HG03039 (cell line): Measurements from ENCODE around the gene EHBP1L1.

Experiments used
- ATAC-seq: cut with Tn5 transposase; IDR thresholded peaks from one replicate; pipeline ENCODE4 v1.9.1; 2021; ENCODE audit warnings: mild to moderate bottlenecking, moderate library complexity; ENCODE audit not compliant: unreplicated experiment

Gene EHBP1L1

GRCh38 chr11:65613091-65613928, 37.5 kb downstream of the EHBP1L1 start:
- ATAC-seq = no peak

DNA sequence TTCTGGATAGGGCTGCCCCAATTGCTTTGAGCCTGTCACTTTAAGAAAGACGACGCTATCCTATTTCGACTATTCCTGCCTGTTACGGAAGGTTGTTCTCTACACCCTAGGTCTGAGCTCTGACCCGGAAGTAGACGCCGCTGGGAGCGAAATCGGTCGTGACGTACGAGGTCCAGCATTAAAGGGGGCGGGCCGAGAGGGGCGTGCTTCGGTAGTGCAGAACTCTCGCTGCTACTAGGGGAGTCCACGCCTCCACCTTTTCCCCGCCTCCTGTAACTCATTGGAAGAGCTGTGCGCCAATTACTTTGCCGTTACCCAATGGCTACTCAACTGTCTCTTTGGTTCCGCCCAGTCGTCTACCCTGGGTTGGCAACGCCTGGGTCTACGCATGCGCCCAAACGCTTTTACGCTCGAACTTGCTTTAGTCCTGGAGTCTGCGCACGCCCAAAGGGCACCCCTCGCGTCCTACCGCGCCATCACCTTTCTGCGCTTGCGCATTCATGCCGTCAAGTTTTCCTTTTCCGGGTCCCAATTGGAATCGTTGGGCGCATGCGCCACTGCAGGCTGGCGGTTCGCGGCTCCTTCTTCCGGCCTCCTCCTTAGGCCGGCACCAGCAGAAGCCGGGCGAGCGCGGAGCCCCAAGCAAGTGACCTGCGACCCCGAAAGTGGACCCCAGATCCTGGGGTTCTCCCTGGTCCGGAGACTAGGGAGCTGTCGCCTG, 39.5 kb downstream of the EHBP1L1 start, which contains the start of gene PCNX3:
TSS of gene PCNX3 (plus strand) at position 548 of the 721 bp plus-strand sequence. CDS start 536 bp downstream, outside the sequence.
- peak; percentile 71 for ATAC-seq

DNA sequence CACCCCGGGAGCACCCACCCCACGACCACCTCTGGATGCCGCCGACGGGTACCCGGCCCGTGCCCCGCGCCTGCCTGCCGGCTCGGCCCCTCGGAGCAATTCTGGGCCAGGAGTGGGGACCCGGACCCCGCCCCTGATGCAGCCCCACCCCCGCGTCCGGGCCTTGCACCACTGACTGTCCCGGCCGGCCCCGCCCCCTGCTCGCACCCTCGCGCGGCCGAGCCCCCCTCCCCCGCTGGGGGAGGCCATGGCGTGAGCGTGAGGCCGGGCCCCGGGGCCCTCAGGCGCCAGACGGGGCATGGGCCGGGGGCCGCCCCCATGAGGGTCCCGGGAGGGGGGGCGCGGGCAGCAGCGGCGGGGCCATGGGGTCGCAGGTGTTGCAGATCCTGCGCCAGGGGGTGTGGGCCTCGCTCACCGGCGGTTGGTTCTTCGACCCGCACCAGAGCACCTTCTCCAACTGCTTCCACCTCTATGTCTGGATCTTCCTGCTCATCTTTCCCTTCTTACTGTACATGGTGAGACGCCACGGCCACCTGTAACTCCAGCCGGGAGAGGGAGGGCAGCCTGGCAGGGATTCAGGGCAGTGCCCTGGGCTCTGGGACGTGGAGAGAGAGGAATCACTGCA, 40.2 kb downstream of the EHBP1L1 start:
- peak; percentile 0 for ATAC-seq

DNA sequence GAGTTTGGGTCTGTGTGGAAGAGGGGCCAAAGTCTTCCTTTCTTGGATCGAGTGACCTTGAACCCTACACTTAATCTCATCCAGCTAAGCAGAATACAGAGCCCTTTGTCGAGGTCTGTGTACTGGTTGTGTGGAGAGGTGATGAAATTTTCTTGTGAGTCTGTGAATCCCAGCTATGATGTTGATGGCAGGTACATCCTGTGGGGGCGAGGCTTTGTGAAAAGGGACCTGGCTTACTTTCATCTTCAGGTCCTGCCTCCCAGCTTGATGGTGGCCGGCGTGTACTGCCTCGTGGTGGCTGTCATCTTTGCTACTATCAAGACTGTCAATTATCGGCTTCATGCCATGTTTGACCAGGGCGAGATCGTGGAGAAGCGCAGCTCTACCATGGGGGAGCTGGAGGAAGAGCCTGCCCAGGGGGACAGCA, 40.7 kb downstream of the EHBP1L1 start:
- no peak for ATAC-seq

- no peak for ATAC-seq
These were observed 41.4 kb downstream of the EHBP1L1 start for GRCh38 chr11:65617136-65617850.

GRCh38 chr11:65617990-65618751, 42.3 kb downstream of the EHBP1L1 start:
- no peak for ATAC-seq

- ATAC-seq = no peak
These were observed 42.9 kb downstream of the EHBP1L1 start for GRCh38 chr11:65618763-65619162.

DNA sequence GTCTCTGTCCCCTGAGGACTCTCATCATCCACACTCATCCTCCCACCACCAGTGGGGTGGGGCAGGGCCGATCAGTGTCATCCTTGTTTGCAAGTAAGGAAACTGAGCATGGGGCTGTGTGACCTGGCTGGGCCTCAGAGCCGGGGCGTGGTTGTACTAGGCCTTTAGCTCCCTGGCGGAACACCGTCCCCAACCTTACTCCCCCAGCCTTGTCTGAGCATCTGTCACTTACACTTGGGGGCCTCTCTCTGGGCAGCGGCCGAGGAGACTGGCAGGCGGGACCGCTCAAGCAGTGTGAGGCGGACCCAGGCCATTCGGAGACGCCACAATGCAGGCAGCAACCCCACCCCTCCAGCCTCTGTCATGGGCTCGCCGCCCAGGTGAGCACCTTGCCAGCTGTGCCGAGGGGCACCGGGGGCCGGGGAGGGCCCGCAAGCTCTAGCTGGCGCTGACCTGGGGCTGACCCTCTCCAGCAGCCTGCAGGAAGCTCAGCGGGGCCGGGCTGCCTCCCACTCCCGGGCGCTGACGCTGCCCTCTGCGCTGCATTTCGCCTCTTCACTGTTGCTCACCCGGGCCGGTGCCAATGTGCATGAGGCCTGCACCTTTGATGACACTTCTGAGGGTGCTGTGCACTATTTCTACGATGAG, 43.6 kb downstream of the EHBP1L1 start:
- no peak for ATAC-seq

GRCh38 chr11:65620666-65621065, 44.8 kb downstream of the EHBP1L1 start:
- ATAC-seq = no peak

DNA sequence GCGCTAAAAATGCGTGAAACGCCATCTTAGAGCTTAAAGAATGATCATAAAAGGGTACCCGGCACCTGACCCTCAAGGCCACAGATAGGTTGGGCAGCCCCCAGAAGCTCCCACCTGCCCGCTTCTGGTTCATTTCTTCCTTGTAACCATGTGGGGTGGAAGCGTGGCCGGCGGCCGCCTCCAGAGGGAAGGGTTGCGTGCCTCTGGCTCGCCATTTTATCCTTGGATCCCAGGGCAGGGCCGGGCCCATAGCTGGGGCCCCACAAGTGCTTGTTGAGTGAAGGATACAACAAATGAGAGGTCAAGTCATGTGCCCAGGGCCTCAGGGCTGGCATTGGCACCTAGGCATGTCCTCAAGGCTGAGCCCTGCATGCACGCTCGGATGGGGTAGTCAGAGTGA, 45.6 kb downstream of the EHBP1L1 start:
- ATAC-seq = no peak

GRCh38 chr11:65622011-65622410, 46.2 kb downstream of the EHBP1L1 start:
- no peak for ATAC-seq

DNA sequence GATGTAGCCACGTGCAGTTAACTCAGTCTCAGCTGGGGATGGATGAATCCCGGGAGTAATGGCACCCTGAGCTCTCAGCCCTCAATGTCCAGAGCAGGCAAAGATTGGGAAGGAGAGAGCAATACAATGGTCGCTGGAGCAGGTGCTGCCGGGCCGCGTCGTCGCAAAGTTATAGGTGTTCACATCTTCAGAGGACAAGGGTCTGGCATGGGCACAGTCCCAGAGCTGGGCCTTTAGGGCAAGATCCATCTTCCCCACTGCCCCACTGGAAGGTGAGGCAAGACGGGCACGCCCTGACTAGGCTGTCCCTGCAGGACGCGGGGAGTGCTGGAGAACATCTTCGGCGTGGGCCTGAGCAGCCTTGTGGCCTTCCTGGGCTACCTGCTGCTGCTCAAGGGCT, 47.3 kb downstream of the EHBP1L1 start:
- no peak for ATAC-seq

DNA sequence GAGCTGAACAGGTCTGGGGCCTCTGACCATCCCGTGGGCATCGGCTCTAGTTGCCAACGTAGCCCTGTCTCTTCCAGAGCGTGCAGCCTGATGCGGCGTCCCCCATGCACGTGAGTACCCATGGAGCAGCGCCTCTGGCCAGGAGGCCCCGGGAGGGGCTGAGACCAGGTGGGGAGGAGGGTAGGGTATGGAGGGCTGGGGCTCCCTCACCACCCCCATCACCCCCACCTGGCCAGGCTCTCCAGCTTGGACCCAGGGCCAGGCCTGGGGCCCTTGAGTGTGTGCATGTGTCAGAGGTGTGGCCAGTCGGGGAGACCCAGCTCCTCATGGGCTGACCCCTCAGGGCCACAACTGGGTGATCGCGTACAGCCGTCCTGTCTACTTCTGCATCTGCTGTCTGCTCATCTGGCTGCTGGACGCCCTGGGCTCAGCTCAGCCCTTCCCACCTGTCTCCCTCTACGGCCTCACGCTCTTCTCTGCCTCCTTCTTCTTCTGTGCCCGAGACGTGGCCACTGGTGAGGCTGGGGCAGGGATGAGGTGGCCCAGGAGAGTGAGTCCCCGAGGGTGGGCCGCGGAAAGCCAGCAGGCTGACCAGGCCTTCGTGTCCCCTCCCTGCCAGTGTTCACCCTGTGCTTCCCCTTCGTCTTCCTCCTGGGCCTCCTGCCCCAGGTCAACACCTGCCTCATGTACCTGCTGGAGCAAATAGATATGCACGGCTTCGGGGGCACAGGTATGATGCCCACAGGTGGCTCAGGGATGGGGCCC, 48.2 kb downstream of the EHBP1L1 start:
- no peak for ATAC-seq

GRCh38 chr11:65624931-65625627, 49.2 kb downstream of the EHBP1L1 start:
- no peak for ATAC-seq

DNA sequence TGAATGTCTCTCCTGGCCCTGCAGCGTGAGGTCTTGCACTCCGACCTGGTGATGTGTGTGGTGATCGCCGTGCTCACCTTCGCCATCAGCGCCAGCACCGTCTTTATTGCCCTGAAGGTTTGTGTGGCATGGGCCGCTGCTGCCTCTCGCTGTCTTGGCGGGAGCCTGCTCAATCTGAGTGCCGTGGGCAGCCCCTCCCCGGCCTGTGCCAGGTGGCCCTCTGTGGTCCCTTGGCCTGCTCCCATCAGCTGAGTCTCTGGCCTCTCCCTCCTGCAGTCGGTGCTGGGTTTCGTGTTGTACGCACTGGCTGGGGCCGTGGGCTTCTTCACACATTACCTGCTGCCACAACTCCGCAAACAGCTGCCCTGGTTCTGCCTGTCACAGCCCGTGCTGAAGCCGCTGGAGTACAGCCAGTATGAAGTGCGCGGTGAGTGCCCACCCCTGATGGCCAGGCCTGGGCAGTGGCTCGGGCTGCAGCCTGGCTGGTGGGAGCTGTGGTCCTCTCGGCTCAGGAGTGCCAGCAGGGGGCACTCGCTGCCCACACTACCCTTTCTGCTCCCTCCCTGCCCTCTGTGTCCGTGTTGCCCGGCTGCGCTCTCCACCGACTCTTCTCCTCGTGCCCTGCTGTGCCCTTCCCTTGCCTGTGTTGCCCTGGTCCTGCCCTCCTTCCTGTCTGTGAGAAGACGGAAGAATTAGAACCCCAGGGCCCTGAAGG, 49.9 kb downstream of the EHBP1L1 start:
- no peak for ATAC-seq

DNA sequence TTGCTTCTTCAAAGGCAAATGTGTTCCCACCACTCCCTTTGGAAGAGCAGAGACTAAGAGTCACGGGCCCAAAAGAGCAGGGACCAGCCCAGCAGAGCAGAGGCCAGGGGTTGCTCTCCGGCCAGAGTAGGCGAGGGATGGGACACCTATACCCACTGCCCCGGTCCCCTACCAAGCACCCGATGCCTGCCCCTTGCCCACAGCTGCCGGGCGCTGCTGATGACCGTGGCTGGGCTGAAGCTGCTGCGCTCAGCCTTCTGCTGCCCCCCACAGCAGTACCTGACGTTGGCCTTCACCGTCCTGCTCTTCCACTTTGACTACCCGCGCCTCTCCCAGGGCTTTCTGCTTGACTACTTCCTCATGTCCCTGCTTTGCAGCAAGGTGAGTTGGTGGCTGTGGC, 51.3 kb downstream of the EHBP1L1 start:
- no peak for ATAC-seq

DNA sequence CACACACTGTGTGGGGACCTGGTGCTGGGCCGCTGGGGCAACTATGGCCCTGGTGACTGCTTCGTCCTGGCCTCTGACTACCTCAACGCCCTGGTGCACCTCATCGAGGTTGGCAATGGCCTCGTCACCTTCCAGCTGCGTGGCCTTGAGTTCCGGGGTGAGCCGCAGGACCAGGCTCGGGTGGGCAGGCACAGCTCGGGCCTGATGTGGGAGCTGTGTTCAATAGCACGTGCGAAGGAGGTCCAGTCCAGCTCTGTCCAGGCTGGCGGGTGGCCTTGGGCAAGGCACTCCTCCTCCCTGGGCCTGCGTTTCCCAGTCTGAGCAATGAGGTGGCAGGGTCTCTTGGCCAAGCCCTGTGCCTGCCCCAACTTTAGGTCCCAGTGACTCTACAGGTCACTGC, 53.7 kb downstream of the EHBP1L1 start:
- ATAC-seq = no peak

GRCh38 chr11:65630215-65630614, 54.4 kb downstream of the EHBP1L1 start:
- no peak for ATAC-seq
